Endothelial cell (in vitro differentiated cells): ENCODE data around the gene KIAA1958. TPM values are rescaled to one million over a fixed set of nuclear protein-coding genes. Genes with fewer than 3 reads are reported as not detected.

Experiments
- DNase-seq: peaks from one replicate; pipeline ENCODE4 v3.0.0; 2021; ENCODE audit warnings: low spot score
- H3K27ac Mint-ChIP-seq: one replicate; pipeline ENCODE4 v1.8.0; 2021; ENCODE audit warnings: mixed read lengths, inconsistent platforms; ENCODE audit not compliant: unreplicated experiment
- H3K27me3 Mint-ChIP-seq: one replicate; pipeline ENCODE4 v1.8.0; 2021; ENCODE audit warnings: mild to moderate bottlenecking, moderate library complexity, mixed read lengths, inconsistent platforms; ENCODE audit not compliant: unreplicated experiment
- H3K36me3 Mint-ChIP-seq: one replicate; pipeline ENCODE4 v1.8.0; 2021; ENCODE audit warnings: mild to moderate bottlenecking, low read depth, mixed read lengths, inconsistent platforms; ENCODE audit not compliant: unreplicated experiment
- H3K4me1 Mint-ChIP-seq: one replicate; pipeline ENCODE4 v1.8.0; 2021; ENCODE audit warnings: mild to moderate bottlenecking, mixed read lengths, inconsistent platforms; ENCODE audit not compliant: unreplicated experiment
- H3K4me3 Mint-ChIP-seq: one replicate; pipeline ENCODE4 v1.8.0; 2021; ENCODE audit warnings: mild to moderate bottlenecking, mixed read lengths, inconsistent platforms; ENCODE audit not compliant: unreplicated experiment
- H3K9me3 Mint-ChIP-seq: one replicate; pipeline ENCODE4 v1.8.0; 2021; ENCODE audit warnings: mixed read lengths, inconsistent platforms; ENCODE audit not compliant: unreplicated experiment
- CTCF ChIP-seq: fragments of 200-600 bp; sonication (generic); IDR thresholded peaks from one replicate; pipeline ENCODE4 v1.5.0; 2021; ENCODE audit warnings: antibody characterized with exemption; ENCODE audit not compliant: unreplicated experiment
- total RNA-seq: library from RNA; stranded (reverse); fragmentation: NEBNext Ultra II Directional; extraction: Animal tissue kit (Norgen Biotek cat#: 25700); gene quantifications from one replicate; pipeline ENCODE4 v1.2.1, GENCODE V29; 2021; ENCODE audit not compliant: unreplicated experiment

The KIAA1958 gene
- total RNA-seq, 1 donor from 2014 or later, result 15.1 TPM

GRCh38 chr9:112475318-112475717, 11.3 kb upstream of the KIAA1958 start:
- TF ChIP-seq CTCF, result no peak
- Mint-ChIP-seq H3K27ac (no peak overlapping the region), H3K27me3 (no peaks in the 10 kb centered on the region)

GRCh38 chr9:112477330-112477729, 9.3 kb upstream of the KIAA1958 start:
- Mint-ChIP-seq H3K36me3 (no peaks in the 10 kb centered on the region), H3K4me1 (no peaks in the 10 kb centered on the region), H3K9me3 (no peaks in the 10 kb centered on the region), H3K4me3 (no peak overlapping the region), H3K27me3 (no peaks in the 10 kb centered on the region), H3K27ac (no peak overlapping the region)
- DNase-seq, result no peak
- no peak for TF ChIP-seq CTCF

More at GRCh38 chr9:112475318-112475717, 11.3 kb upstream of the KIAA1958 start:
- H3K36me3 Mint-ChIP-seq, result no peaks in the 10 kb centered on the region
- no peak overlapping the region for H3K4me3 Mint-ChIP-seq
- no peaks in the 10 kb centered on the region for H3K4me1 Mint-ChIP-seq
- no peak for DNase-seq
- H3K9me3 Mint-ChIP-seq, result no peaks in the 10 kb centered on the region

- no peak for TF ChIP-seq CTCF
- no peaks in the 10 kb centered on the region for H3K9me3 Mint-ChIP-seq
- H3K4me3 Mint-ChIP-seq, result no peak overlapping the region
- H3K27me3 Mint-ChIP-seq, result no peaks in the 10 kb centered on the region
- no peaks in the 10 kb centered on the region for H3K4me1 Mint-ChIP-seq
- no peaks in the 10 kb centered on the region for H3K36me3 Mint-ChIP-seq
- no peak for DNase-seq
- no peak overlapping the region for H3K27ac Mint-ChIP-seq
Observed at GRCh38 chr9:112479221-112479620, 7.4 kb upstream of the KIAA1958 start.

- peaks cover 20% of the 10 kb centered on the region for H3K4me1 Mint-ChIP-seq
- TF ChIP-seq CTCF, result no peak
- DNase-seq, result no peak
Observed at GRCh38 chr9:112484607-112485006, 2.0 kb upstream of the KIAA1958 start.

GRCh38 chr9:112485574-112485973, 1.1 kb upstream of the KIAA1958 start:
- no peaks in the 10 kb centered on the region for H3K9me3 Mint-ChIP-seq
- DNase-seq, result no peak
- peaks cover 23% of the 10 kb centered on the region for H3K4me1 Mint-ChIP-seq
- no peak for TF ChIP-seq CTCF
- peak overlapping the region; percentile 99 for H3K4me3 Mint-ChIP-seq
- H3K27me3 Mint-ChIP-seq, result peaks cover 11% of the 10 kb centered on the region
- peaks cover 8% of the 10 kb centered on the region for H3K36me3 Mint-ChIP-seq
- no peak overlapping the region for H3K27ac Mint-ChIP-seq

More at GRCh38 chr9:112484607-112485006, 2.0 kb upstream of the KIAA1958 start:
- Mint-ChIP-seq H3K9me3 (no peaks in the 10 kb centered on the region), H3K27ac (no peak overlapping the region), H3K36me3 (peaks cover 8% of the 10 kb centered on the region), H3K27me3 (peaks cover 11% of the 10 kb centered on the region), H3K4me3 (no peak overlapping the region)
